ENCODE data around the gene TNS2. TPM values are rescaled to one million over a fixed set of nuclear protein-coding genes. Genes with fewer than 3 reads are reported as not detected.

TNS2 gene
- total and polyA plus RNA-seq, 2 of the 13 experiments (the other 11 are each of a cell fraction or from before 2014, with no cell fraction given), result 8.9 to 20.4 TPM

DNA sequence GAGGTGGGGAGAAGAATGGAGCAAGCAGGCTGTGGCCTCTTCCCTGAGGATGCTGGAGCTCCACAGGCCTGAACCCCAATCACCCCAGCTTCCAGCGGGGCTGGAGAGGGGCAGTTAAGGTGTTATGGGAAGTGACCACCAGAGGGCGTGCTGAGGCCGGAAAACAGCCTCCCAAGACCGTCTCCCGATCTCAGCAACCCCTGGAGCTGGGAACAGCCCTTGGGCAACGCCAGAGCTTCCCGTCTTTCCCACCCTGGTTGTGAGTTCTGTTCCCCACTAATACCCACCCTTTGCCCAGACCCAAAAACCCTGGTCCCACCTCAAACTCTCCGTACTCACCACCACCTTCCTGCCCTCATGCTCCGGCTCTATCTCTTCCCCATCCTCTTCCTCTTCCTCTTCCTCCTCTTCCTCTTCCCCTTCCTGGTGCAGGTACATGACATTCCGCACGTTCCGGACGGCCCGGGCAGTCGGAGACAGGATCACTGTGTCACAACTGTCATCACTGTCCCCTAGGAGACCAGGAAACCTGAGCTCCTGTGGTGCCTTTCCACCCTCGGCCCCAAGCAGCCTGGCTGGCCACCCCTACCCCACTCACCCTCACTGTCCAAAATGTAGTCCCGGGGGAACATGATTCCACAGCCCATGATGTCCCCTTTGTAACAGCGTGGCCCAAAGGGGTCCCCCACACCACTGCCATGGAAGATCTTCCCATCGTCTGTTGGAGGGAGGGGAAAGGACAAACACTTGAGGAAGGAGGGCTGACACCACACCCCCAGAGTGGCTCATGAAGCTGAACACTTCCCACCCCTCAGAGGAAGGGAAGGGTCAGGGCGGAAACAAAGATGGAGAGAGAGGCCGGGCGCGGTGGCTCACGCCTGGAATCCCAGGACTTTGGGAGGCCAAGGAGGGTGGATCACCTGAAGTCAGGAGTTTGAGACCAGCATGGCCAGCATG lies 16.4 kb downstream of the TNS2 start (continued):
- TF ChIP-seq, protein P1, sequence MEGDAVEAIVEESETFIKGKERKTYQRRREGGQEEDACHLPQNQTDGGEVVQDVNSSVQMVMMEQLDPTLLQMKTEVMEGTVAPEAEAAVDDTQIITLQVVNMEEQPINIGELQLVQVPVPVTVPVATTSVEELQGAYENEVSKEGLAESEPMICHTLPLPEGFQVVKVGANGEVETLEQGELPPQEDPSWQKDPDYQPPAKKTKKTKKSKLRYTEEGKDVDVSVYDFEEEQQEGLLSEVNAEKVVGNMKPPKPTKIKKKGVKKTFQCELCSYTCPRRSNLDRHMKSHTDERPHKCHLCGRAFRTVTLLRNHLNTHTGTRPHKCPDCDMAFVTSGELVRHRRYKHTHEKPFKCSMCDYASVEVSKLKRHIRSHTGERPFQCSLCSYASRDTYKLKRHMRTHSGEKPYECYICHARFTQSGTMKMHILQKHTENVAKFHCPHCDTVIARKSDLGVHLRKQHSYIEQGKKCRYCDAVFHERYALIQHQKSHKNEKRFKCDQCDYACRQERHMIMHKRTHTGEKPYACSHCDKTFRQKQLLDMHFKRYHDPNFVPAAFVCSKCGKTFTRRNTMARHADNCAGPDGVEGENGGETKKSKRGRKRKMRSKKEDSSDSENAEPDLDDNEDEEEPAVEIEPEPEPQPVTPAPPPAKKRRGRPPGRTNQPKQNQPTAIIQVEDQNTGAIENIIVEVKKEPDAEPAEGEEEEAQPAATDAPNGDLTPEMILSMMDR (CRISPR knock-in tag; IDR thresholded peaks at IDR 0.05), result peak; percentile 95
- TF ChIP-seq, protein P2, sequence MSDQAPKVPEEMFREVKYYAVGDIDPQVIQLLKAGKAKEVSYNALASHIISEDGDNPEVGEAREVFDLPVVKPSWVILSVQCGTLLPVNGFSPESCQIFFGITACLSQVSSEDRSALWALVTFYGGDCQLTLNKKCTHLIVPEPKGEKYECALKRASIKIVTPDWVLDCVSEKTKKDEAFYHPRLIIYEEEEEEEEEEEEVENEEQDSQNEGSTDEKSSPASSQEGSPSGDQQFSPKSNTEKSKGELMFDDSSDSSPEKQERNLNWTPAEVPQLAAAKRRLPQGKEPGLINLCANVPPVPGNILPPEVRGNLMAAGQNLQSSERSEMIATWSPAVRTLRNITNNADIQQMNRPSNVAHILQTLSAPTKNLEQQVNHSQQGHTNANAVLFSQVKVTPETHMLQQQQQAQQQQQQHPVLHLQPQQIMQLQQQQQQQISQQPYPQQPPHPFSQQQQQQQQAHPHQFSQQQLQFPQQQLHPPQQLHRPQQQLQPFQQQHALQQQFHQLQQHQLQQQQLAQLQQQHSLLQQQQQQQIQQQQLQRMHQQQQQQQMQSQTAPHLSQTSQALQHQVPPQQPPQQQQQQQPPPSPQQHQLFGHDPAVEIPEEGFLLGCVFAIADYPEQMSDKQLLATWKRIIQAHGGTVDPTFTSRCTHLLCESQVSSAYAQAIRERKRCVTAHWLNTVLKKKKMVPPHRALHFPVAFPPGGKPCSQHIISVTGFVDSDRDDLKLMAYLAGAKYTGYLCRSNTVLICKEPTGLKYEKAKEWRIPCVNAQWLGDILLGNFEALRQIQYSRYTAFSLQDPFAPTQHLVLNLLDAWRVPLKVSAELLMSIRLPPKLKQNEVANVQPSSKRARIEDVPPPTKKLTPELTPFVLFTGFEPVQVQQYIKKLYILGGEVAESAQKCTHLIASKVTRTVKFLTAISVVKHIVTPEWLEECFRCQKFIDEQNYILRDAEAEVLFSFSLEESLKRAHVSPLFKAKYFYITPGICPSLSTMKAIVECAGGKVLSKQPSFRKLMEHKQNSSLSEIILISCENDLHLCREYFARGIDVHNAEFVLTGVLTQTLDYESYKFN (CRISPR knock-in tag; conservative IDR thresholded peaks at IDR 0.05), result 0 out of 2 replicates have a peak, but pooled peaks have one; percentile 20
- no peak for TF ChIP-seq ZNF180 (CRISPR knock-in tag; IDR thresholded peaks at IDR 0.05; ENCODE audit: borderline replicate concordance, low read depth)
- TF ChIP-seq GLI4 (CRISPR knock-in tag; IDR thresholded peaks at IDR 0.05; ENCODE audit: borderline replicate concordance), result 0 out of 2 replicates have a peak, but pooled peaks have one; percentile 37
- peak; percentile 56; the same call in 1 of the 2 replicates for TF ChIP-seq ZBTB38 (CRISPR knock-in tag; IDR thresholded peaks at IDR 0.05)
- TF ChIP-seq ZNF556 (CRISPR knock-in tag; IDR thresholded peaks at IDR 0.05; ENCODE audit: borderline replicate concordance), result peak; percentile 44; the same call in 1 of the 2 replicates
- no peak for TF ChIP-seq ZNF546 (CRISPR knock-in tag; conservative IDR thresholded peaks at IDR 0.05)
- TF ChIP-seq ZFP41 (CRISPR knock-in tag; IDR thresholded peaks at IDR 0.05; ENCODE audit: borderline replicate concordance), result peak; percentile 40; the same call in 1 of the 2 replicates
- TF ChIP-seq, protein P3, sequence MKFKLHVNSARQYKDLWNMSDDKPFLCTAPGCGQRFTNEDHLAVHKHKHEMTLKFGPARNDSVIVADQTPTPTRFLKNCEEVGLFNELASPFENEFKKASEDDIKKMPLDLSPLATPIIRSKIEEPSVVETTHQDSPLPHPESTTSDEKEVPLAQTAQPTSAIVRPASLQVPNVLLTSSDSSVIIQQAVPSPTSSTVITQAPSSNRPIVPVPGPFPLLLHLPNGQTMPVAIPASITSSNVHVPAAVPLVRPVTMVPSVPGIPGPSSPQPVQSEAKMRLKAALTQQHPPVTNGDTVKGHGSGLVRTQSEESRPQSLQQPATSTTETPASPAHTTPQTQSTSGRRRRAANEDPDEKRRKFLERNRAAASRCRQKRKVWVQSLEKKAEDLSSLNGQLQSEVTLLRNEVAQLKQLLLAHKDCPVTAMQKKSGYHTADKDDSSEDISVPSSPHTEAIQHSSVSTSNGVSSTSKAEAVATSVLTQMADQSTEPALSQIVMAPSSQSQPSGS (CRISPR knock-in tag; IDR thresholded peaks at IDR 0.05), result peak; percentile 40; the same call in 1 of the 2 replicates
- TF ChIP-seq RFX1 (IDR thresholded peaks at IDR 0.05), result no peak
- no peak for TF ChIP-seq SMARCE1 (IDR thresholded peaks at IDR 0.05; ENCODE audit: borderline replicate concordance)
- TF ChIP-seq, protein P4, sequence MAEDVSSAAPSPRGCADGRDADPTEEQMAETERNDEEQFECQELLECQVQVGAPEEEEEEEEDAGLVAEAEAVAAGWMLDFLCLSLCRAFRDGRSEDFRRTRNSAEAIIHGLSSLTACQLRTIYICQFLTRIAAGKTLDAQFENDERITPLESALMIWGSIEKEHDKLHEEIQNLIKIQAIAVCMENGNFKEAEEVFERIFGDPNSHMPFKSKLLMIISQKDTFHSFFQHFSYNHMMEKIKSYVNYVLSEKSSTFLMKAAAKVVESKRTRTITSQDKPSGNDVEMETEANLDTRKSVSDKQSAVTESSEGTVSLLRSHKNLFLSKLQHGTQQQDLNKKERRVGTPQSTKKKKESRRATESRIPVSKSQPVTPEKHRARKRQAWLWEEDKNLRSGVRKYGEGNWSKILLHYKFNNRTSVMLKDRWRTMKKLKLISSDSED (CRISPR knock-in tag; IDR thresholded peaks at IDR 0.05), result no peak

All from HepG2 (cell line).